NT2/D1 (cell line): ENCODE data around the gene CDK14.

Experiments used
- SUZ12 ChIP-seq: IDR thresholded peaks from 2 replicates; pipeline ENCODE4 v1.6.1; 2011; ENCODE audit not compliant: insufficient read length, insufficient read depth; ENCODE audit errors: extremely low read depth
- YY1 ChIP-seq: IDR thresholded peaks from 2 replicates; pipeline ENCODE4 v1.6.1; 2011; ENCODE audit not compliant: insufficient read length, insufficient read depth
- ZNF274 ChIP-seq: IDR thresholded peaks from 2 replicates; pipeline ENCODE4 v1.6.1; 2011; ENCODE audit warnings: mild to moderate bottlenecking, low read depth, low read length

GRCh38 chr7:90889210-90889609, 293.1 kb downstream of the CDK14 start:
- TF ChIP-seq YY1 (no peak), ZNF274 (no peak), SUZ12 (no peak)
